Measurements from ENCODE around the gene MSLN. TPM values are rescaled to one million over a fixed set of nuclear protein-coding genes. Genes with fewer than 3 reads are reported as not detected.

Gene MSLN
- total RNA-seq, 1 donor from 2014 or later, result not detected

GRCh38 chr16:722835-723633 lies 37.5 kb upstream of the MSLN start:
- intact Hi-C loops (cut with micrococcal nuclease), result no loop called here

GRCh38 chr16:723695-724094 lies 36.8 kb upstream of the MSLN start:
- intact Hi-C loops (cut with micrococcal nuclease), result no loop called here

- intact Hi-C loops (cut with micrococcal nuclease), result loop anchor here (5.0 kb wide), 1 partner anchor 42 kb away; the partner anchor contains the start of genes JMJD8 and STUB1
Observed at GRCh38 chr16:724188-725040, 36.1 kb upstream of the MSLN start.

- intact Hi-C loops (cut with micrococcal nuclease), result loop anchor here (5.0 kb wide), 1 partner anchor 43 kb away; the partner anchor contains the start of genes JMJD8 and STUB1
Observed at GRCh38 chr16:725041-725376, 35.5 kb upstream of the MSLN start.

GRCh38 chr16:725463-726187 lies 34.9 kb upstream of the MSLN start:
- intact Hi-C loops (cut with micrococcal nuclease), result loop anchor here (5.0 kb wide), 1 partner anchor 43 kb away; the partner anchor contains the start of genes JMJD8 and STUB1

GRCh38 chr16:726188-726437 lies 34.4 kb upstream of the MSLN start:
- intact Hi-C loops (cut with micrococcal nuclease), result loop anchor here (5.0 kb wide), 1 partner anchor 44 kb away; the partner anchor contains the start of genes JMJD8 and STUB1

GRCh38 chr16:726438-727290 lies 33.9 kb upstream of the MSLN start, which contains the start of the genes CCDC78 and HAGHL:
Gene CCDC78 (minus strand): TSS chr16:726443. CDS start chr16:726367, 76 bp downstream.
Gene HAGHL (plus strand): TSS chr16:727106. CDS start chr16:727510, 404 bp downstream.
- intact Hi-C loops (cut with micrococcal nuclease), result loop anchor here (5.0 kb wide), 1 partner anchor 44 kb away; the partner anchor contains the start of genes JMJD8 and STUB1

GRCh38 chr16:727291-727977 lies 33.1 kb upstream of the MSLN start:
- intact Hi-C loops (cut with micrococcal nuclease), result loop anchor here (5.0 kb wide), 1 partner anchor 45 kb away; the partner anchor contains the start of genes JMJD8 and STUB1

- intact Hi-C loops (cut with micrococcal nuclease), result loop anchor here (1.0 to 5.0 kb wide), 2 partner anchors 12 to 46 kb away; partner anchors contain the start of genes CIAO3, JMJD8 and STUB1
Observed at GRCh38 chr16:728131-728889, 32.2 kb upstream of the MSLN start.

- intact Hi-C loops (cut with micrococcal nuclease), result loop anchor here (1.0 to 5.0 kb wide), 2 partner anchors 11 to 47 kb away; partner anchors contain the start of genes CIAO3, JMJD8 and STUB1
Observed at GRCh38 chr16:728890-729744, 31.4 kb upstream of the MSLN start.

GRCh38 chr16:729768-730665 lies 30.5 kb upstream of the MSLN start:
- intact Hi-C loops (cut with micrococcal nuclease), result loop anchor here (5.0 kb wide), 1 partner anchor 48 kb away; the partner anchor contains the start of genes JMJD8 and STUB1

GRCh38 chr16:730666-731509 lies 29.6 kb upstream of the MSLN start:
- intact Hi-C loops (cut with micrococcal nuclease), result no loop called here

- intact Hi-C loops (cut with micrococcal nuclease), result no loop called here
Observed at GRCh38 chr16:732332-732731, 28.2 kb upstream of the MSLN start.

GRCh38 chr16:732936-733335 lies 27.6 kb upstream of the MSLN start:
- intact Hi-C loops (cut with micrococcal nuclease), result loop anchor here (1.0 kb wide), 1 partner anchor 22 kb away; no protein-coding TSS in a partner anchor

- intact Hi-C loops (cut with micrococcal nuclease), result loop anchor here (1.0 kb wide), 1 partner anchor 22 kb away; no protein-coding TSS in a partner anchor
Observed at GRCh38 chr16:733382-734207, 26.9 kb upstream of the MSLN start.
